ENCODE results near the gene NAA50.
A peak's percentile ranks its signal among the peaks of the same experiment; 100 is the strongest.

NAA50 gene

GRCh38 chr3:113714702-113715101 lies 31.3 kb downstream of the NAA50 start:
- Histone ChIP-seq H3K27ac (ENCODE audit: low read depth, low read length) (no peak overlapping the region), H2AFZ (ENCODE audit: low read length, unreplicated experiment) (no peak overlapping the region), H3K27me3 (ENCODE audit: insufficient read depth, low read length) (no peaks in the 10 kb centered on the region), H3K79me2 (ENCODE audit: control insufficient read depth, insufficient read depth, low read length, unreplicated experiment) (no peaks in the 10 kb centered on the region), H3K36me3 (ENCODE audit: insufficient read depth, low read length) (peaks cover 20% of the 10 kb centered on the region; the same call in 1 of the 2 replicates), H3K4me3 (ENCODE audit: low read depth, low read length) (no peak overlapping the region), H3K4me1 (ENCODE audit: control insufficient read depth, insufficient read depth, low read length, unreplicated experiment) (peaks cover 12% of the 10 kb centered on the region)

GRCh38 chr3:113712129-113712528 lies 33.9 kb downstream of the NAA50 start:
- H3K36me3 ChIP-seq (ENCODE audit: insufficient read depth, low read length) = peaks cover 9% of the 10 kb centered on the region; the same call in 1 of the 2 replicates
- peaks cover 9% of the 10 kb centered on the region for H3K4me1 ChIP-seq (ENCODE audit: control insufficient read depth, insufficient read depth, low read length, unreplicated experiment)
- H3K27ac ChIP-seq (ENCODE audit: low read depth, low read length) = no peak overlapping the region
- no peaks in the 10 kb centered on the region for H3K79me2 ChIP-seq (ENCODE audit: control insufficient read depth, insufficient read depth, low read length, unreplicated experiment)
- H3K4me3 ChIP-seq (ENCODE audit: low read depth, low read length) = no peak overlapping the region
- H3K27me3 ChIP-seq (ENCODE audit: insufficient read depth, low read length) = no peaks in the 10 kb centered on the region
- no peak overlapping the region for H2AFZ ChIP-seq (ENCODE audit: low read length, unreplicated experiment)

DNA sequence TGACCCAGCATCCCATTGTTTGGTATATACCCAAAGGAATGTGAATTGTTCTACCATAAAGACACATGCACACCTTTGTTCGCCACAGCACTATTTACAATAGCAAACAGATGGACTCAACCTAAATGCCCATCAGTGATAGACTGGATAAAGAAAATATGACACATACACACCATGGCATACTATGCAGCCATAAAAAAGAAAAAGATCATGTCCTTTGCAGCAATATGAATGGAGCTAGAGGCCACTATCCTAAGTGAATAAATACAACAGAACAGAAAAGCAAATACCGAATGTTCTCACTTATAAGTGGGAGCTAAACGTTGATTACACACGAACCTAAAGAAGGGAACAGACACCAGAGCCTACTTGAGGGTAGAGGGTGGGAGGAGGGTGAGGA lies 38.2 kb downstream of the NAA50 start:
- Histone ChIP-seq H3K4me1 (ENCODE audit: control insufficient read depth, insufficient read depth, low read length, unreplicated experiment) (no peaks in the 10 kb centered on the region), H3K36me3 (ENCODE audit: insufficient read depth, low read length) (no peaks in the 10 kb centered on the region), H3K79me2 (ENCODE audit: control insufficient read depth, insufficient read depth, low read length, unreplicated experiment) (no peaks in the 10 kb centered on the region), H3K4me3 (ENCODE audit: low read depth, low read length) (no peak overlapping the region), H3K27me3 (ENCODE audit: insufficient read depth, low read length) (no peaks in the 10 kb centered on the region), H2AFZ (ENCODE audit: low read length, unreplicated experiment) (no peak overlapping the region), H3K27ac (ENCODE audit: low read depth, low read length) (no peak overlapping the region)

- Histone ChIP-seq H3K36me3 (ENCODE audit: insufficient read depth, low read length) (no peaks in the 10 kb centered on the region), H3K79me2 (ENCODE audit: control insufficient read depth, insufficient read depth, low read length, unreplicated experiment) (peaks cover 14% of the 10 kb centered on the region), H3K4me3 (ENCODE audit: low read depth, low read length) (peak overlapping the region; percentile 91), H3K27me3 (ENCODE audit: insufficient read depth, low read length) (no peaks in the 10 kb centered on the region), H3K27ac (ENCODE audit: low read depth, low read length) (no peak overlapping the region), H3K4me1 (ENCODE audit: control insufficient read depth, insufficient read depth, low read length, unreplicated experiment) (peaks cover 21% of the 10 kb centered on the region), H2AFZ (ENCODE audit: low read length, unreplicated experiment) (peak overlapping the region; percentile 100)
These were observed 47.1 kb downstream of the NAA50 start for GRCh38 chr3:113698956-113699355.

DNA sequence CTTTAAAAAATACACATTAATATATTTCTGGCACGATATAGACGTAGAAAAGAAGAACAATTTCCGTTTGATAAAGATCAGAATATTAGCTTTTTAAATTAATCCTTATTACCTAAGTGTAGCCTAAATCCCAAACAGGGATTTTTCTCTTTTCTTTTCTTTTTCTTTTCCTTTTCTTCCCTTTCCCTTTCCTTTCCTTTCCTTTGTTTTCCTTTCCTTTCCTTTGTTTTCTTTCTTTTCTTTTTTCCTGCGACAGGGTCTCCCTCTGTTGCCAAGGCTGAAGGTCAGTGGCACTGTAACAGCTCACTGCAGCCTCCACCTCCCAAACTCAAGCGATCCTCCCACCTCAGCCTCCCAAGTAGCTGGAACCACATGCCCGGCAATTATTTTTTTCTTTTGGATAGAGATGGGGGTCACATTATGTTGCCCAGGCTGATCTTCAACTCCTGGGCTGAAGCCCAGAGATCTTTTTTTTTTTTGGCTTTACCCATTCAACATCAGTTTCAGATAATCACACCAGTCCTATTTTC lies 47.8 kb downstream of the NAA50 start:
- H3K79me2 ChIP-seq (ENCODE audit: control insufficient read depth, insufficient read depth, low read length, unreplicated experiment) = peaks cover 15% of the 10 kb centered on the region
- H3K4me1 ChIP-seq (ENCODE audit: control insufficient read depth, insufficient read depth, low read length, unreplicated experiment) = peaks cover 21% of the 10 kb centered on the region
- H3K36me3 ChIP-seq (ENCODE audit: insufficient read depth, low read length) = no peaks in the 10 kb centered on the region
- no peaks in the 10 kb centered on the region for H3K27me3 ChIP-seq (ENCODE audit: insufficient read depth, low read length)
- H3K4me3 ChIP-seq (ENCODE audit: low read depth, low read length) = peak overlapping the region; percentile 91
- H2AFZ ChIP-seq (ENCODE audit: low read length, unreplicated experiment) = peak overlapping the region; percentile 100
- H3K27ac ChIP-seq (ENCODE audit: low read depth, low read length) = 0 out of 2 replicates have a peak overlapping the region, but pooled peaks have one; percentile 37

DNA sequence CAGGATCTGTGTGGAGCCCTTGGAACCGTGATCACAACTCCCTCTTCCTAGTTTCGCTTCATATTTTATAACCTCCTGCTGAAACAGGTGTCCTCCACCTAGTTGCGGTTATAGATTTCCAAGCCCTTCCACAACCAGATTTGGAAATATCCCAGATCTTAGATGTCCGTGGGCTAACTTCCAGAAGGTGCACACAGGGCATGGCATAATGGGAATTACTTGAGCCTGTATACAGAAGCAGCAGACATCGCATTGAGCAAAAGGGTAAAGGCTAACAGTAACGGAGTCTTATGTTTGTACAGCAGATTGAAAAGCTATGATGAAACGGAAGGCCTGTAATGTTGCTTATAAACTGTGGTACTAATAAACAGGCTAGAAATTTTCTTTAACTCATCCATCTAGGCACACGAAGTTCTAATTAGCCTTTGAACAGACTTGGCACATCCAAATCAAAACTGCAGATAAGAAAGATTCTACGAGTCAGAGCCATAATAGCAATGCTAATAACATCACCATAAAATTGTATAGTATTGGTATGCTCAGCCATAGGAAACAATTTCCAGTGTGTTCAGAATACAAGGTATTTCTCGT lies 48.5 kb downstream of the NAA50 start:
- Histone ChIP-seq H3K27me3 (ENCODE audit: insufficient read depth, low read length) (no peaks in the 10 kb centered on the region), H3K36me3 (ENCODE audit: insufficient read depth, low read length) (no peaks in the 10 kb centered on the region), H3K79me2 (ENCODE audit: control insufficient read depth, insufficient read depth, low read length, unreplicated experiment) (peaks cover 15% of the 10 kb centered on the region), H3K27ac (ENCODE audit: low read depth, low read length) (peak overlapping the region; percentile 37; the same call in 1 of the 2 replicates), H3K4me3 (ENCODE audit: low read depth, low read length) (peak overlapping the region; percentile 91), H3K4me1 (ENCODE audit: control insufficient read depth, insufficient read depth, low read length, unreplicated experiment) (peaks cover 21% of the 10 kb centered on the region), H2AFZ (ENCODE audit: low read length, unreplicated experiment) (peak overlapping the region; percentile 89)

GRCh38 chr3:113696658-113697499 lies 49.2 kb downstream of the NAA50 start:
- Histone ChIP-seq H3K27ac (ENCODE audit: low read depth, low read length) (peak overlapping the region; percentile 37), H3K27me3 (ENCODE audit: insufficient read depth, low read length) (no peaks in the 10 kb centered on the region), H2AFZ (ENCODE audit: low read length, unreplicated experiment) (peak overlapping the region; percentile 89), H3K79me2 (ENCODE audit: control insufficient read depth, insufficient read depth, low read length, unreplicated experiment) (peaks cover 15% of the 10 kb centered on the region), H3K4me1 (ENCODE audit: control insufficient read depth, insufficient read depth, low read length, unreplicated experiment) (peaks cover 21% of the 10 kb centered on the region), H3K36me3 (ENCODE audit: insufficient read depth, low read length) (no peaks in the 10 kb centered on the region), H3K4me3 (ENCODE audit: low read depth, low read length) (peak overlapping the region; percentile 91)

GRCh38 chr3:113695786-113696645 lies 50.0 kb downstream of the NAA50 start, which contains the start of gene USF3:
TSS of gene USF3 (minus strand) at chr3:113696642. CDS start at chr3:113674878, 21,764 bp downstream.
- peaks cover 20% of the 10 kb centered on the region for H3K79me2 ChIP-seq (ENCODE audit: control insufficient read depth, insufficient read depth, low read length, unreplicated experiment)
- H3K4me1 ChIP-seq (ENCODE audit: control insufficient read depth, insufficient read depth, low read length, unreplicated experiment) = peaks cover 21% of the 10 kb centered on the region
- no peaks in the 10 kb centered on the region for H3K36me3 ChIP-seq (ENCODE audit: insufficient read depth, low read length)
- peak within 1 kb of the TSS; percentile 89 for H2AFZ ChIP-seq (ENCODE audit: low read length, unreplicated experiment)
- peak within 1 kb of the TSS; percentile 91 for H3K4me3 ChIP-seq (ENCODE audit: low read depth, low read length)
- no peaks in the 10 kb centered on the region for H3K27me3 ChIP-seq (ENCODE audit: insufficient read depth, low read length)
- peak within 1 kb of the TSS; percentile 62 for H3K27ac ChIP-seq (ENCODE audit: low read depth, low read length)

DNA sequence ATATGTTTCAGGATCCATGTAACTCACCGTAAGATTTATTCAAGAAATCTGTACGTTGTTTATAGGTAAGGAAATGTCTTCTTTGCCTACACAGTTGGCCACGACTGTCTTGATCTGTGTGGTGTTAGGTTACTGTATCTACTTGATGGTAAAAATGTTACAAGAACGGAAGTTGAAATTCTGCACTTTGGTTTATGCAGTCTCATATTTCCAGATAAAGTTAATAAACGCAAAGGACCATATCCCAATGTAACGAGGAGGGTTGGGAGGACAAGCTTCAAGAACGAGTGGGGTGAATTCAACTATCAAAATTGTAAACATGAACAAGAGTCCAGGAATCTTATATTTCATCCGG lies 50.6 kb downstream of the NAA50 start:
- H3K27me3 ChIP-seq (ENCODE audit: insufficient read depth, low read length) = no peaks in the 10 kb centered on the region
- H3K27ac ChIP-seq (ENCODE audit: low read depth, low read length) = no peak overlapping the region
- peaks cover 21% of the 10 kb centered on the region for H3K4me1 ChIP-seq (ENCODE audit: control insufficient read depth, insufficient read depth, low read length, unreplicated experiment)
- no peaks in the 10 kb centered on the region for H3K36me3 ChIP-seq (ENCODE audit: insufficient read depth, low read length)
- H3K4me3 ChIP-seq (ENCODE audit: low read depth, low read length) = peak overlapping the region; percentile 91
- H2AFZ ChIP-seq (ENCODE audit: low read length, unreplicated experiment) = no peak overlapping the region
- H3K79me2 ChIP-seq (ENCODE audit: control insufficient read depth, insufficient read depth, low read length, unreplicated experiment) = peaks cover 21% of the 10 kb centered on the region

DNA sequence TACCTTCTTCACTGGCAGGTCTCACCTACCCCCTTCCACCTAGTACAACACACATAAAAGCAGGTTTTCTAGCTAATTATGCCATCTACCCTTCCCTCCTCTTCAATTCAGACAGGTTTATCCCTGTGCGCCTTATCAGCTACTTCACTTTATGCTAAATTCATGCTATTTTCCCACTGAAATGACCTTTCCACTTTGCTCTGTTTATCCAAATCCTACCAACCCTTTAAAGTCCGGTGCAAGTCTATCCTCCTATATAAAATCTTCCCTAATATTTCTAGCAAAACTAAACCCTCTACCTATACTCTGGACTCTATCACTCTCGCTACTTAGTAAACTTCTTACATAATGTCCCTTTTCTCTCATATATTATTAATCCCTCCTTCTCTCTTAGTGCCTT lies 55.6 kb downstream of the NAA50 start:
- Histone ChIP-seq H3K79me2 (ENCODE audit: control insufficient read depth, insufficient read depth, low read length, unreplicated experiment) (peaks cover 20% of the 10 kb centered on the region), H3K36me3 (ENCODE audit: insufficient read depth, low read length) (peaks cover 4% of the 10 kb centered on the region; the same call in 1 of the 2 replicates), H3K4me3 (ENCODE audit: low read depth, low read length) (no peak overlapping the region), H2AFZ (ENCODE audit: low read length, unreplicated experiment) (no peak overlapping the region), H3K27ac (ENCODE audit: low read depth, low read length) (no peak overlapping the region), H3K27me3 (ENCODE audit: insufficient read depth, low read length) (no peaks in the 10 kb centered on the region), H3K4me1 (ENCODE audit: control insufficient read depth, insufficient read depth, low read length, unreplicated experiment) (peaks cover 14% of the 10 kb centered on the region)
